Parathyroid adenoma (tissue), 2 donors: ENCODE results near the gene RPS6KA4.

Source experiments
- H2AFZ ChIP-seq: fragments of 300-600 bp; sonication (generic); one replicate; pipeline ENCODE4 v1.7.0; 2017; ENCODE audit warnings: antibody characterized with exemption, mild to moderate bottlenecking
- H3K27ac ChIP-seq: fragments of 300-600 bp; sonication (generic); one replicate; pipeline ENCODE4 v1.7.0; 2017
- H3K27me3 ChIP-seq: fragments of 300-600 bp; sonication (generic); one replicate; pipeline ENCODE4 v1.7.0; 2017; ENCODE audit warnings: low read length; ENCODE audit not compliant: control insufficient read depth, insufficient read depth
- H3K36me3 ChIP-seq: fragments of 300-600 bp; sonication (generic); one replicate; pipeline ENCODE4 v1.7.0; 2017; ENCODE audit warnings: low read length; ENCODE audit not compliant: control insufficient read depth, insufficient read depth
- H3K4me1 ChIP-seq: fragments of 300-600 bp; sonication (generic); one replicate; pipeline ENCODE4 v1.7.0; 2017; ENCODE audit warnings: control low read depth
- H3K4me2 ChIP-seq: fragments of 300-600 bp; sonication (generic); one replicate; pipeline ENCODE4 v1.7.0; 2017; ENCODE audit warnings: low read length
- H3K4me3 ChIP-seq: fragments of 300-600 bp; sonication (generic); one replicate; pipeline ENCODE4 v1.7.0; 2017; ENCODE audit warnings: low read depth, low read length
- H3K79me2 ChIP-seq: fragments of 300-600 bp; sonication (generic); one replicate; pipeline ENCODE4 v1.7.0; 2017; ENCODE audit warnings: control low read depth
- H3K9ac ChIP-seq: fragments of 300-600 bp; sonication (generic); one replicate; pipeline ENCODE4 v1.7.0; 2017; ENCODE audit warnings: mild to moderate bottlenecking
- H3K9me3 ChIP-seq: fragments of 300-600 bp; sonication (generic); one replicate; pipeline ENCODE4 v1.7.0; 2017; ENCODE audit warnings: low read length; ENCODE audit not compliant: control insufficient read depth
- TF ChIP-seq, protein P1 (sequence below): fragments of 300-600 bp; sonication (generic); IDR thresholded peaks from one replicate; pipeline ENCODE4 v1.7.0; 2017; ENCODE audit warnings: antibody characterized with exemption, mild to moderate bottlenecking
- donor health status: primary hyperparathyroidism.

Gene RPS6KA4

DNA sequence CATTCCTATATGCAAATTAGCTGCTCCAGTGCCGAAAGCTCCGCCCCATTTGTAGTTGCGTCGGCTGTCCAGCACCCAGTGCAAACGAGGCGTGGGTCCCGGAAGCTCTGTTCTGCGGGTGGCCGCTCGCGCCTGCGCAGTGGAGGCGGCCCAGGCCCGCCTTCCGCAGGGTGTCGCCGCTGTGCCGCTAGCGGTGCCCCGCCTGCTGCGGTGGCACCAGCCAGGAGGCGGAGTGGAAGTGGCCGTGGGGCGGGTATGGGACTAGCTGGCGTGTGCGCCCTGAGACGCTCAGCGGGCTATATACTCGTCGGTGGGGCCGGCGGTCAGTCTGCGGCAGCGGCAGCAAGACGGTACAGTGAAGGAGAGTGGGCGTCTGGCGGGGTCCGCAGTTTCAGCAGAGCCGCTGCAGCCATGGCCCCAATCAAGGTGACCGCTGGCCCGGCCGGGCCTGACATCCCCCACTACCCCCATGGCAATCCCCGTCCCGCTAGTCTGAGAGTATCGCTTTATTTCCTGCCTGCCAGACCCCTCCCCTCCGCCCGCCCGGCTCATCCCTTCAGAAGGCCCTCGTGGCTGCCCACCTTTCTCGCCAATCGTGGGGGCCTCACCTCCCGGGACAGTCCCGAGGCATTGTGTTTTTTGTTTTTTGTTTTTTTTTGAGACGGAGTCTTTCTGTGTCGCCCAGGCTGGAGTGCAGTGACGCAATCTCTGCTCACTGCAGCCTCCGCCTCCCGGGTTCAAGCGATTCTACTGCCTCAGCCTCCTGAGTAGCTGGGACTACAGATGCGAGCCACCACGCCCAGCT lies 40.8 kb upstream of the RPS6KA4 start, which contains the start of gene PRDX5:
Gene PRDX5 (plus strand): TSS at position 161 of the 805 bp plus-strand sequence. CDS start 95 bp downstream, at position 256.
- Histone ChIP-seq H3K4me1 (peaks cover 4% of the 10 kb centered on the region), H3K9me3 (no peaks in the 10 kb centered on the region)

DNA sequence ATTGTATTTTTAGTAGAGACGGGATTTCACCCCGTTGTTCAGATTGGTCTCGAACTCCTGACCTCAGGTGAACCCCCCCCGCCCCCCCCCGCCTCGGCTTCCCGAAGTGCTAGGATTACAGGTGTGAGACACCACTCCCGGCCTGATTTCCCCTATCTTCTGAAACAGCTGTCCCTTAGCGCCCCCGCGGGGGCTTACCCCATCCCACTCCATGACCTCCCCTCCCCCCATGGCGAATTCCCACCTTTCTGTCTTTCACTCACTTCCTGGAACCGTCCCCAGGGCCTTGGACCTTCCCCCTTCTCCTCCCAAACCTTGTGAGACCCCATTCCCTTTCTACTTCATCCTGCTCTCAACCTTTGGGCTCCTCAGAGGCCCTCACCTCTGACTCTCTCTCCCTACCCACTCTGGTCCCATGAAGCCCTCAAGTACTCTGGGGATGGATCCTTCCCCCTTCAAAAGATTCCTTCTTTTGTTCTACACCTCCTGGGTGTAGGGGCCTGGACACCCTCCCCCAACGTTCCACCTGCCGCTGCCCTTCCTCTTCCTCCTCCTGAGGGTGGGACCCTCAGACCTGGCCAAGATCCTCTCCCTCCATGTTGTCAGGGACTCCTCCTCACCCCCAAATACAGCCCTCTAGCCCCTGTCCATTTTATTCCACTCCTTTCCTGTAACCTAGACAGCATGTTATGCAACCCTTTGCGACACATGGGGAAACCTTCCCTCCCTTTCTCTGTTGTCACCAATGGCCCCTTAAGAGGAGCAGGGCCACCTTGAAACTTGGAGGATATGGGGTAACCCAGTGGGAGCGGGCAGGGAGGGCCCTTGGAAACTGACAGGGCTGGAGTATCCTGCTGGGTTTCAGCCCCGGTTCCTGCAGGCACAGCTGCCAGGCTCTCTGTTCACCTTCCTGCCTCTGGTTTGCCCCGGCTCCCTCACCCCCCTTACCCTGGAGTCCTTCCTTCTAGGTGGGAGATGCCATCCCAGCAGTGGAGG lies 39.9 kb upstream of the RPS6KA4 start:
- no peaks in the 10 kb centered on the region for H3K36me3 ChIP-seq
- H3K4me3 ChIP-seq = peak overlapping the region; percentile 92
- no peaks in the 10 kb centered on the region for H3K79me2 ChIP-seq
- H3K4me2 ChIP-seq = peak overlapping the region; percentile 99
- no peaks in the 10 kb centered on the region for H3K27me3 ChIP-seq
- H3K9me3 ChIP-seq = no peaks in the 10 kb centered on the region
- no peak overlapping the region for H2AFZ ChIP-seq
- H3K4me1 ChIP-seq = peaks cover 4% of the 10 kb centered on the region
- no peak overlapping the region for H3K9ac ChIP-seq
- TF ChIP-seq, protein P1, sequence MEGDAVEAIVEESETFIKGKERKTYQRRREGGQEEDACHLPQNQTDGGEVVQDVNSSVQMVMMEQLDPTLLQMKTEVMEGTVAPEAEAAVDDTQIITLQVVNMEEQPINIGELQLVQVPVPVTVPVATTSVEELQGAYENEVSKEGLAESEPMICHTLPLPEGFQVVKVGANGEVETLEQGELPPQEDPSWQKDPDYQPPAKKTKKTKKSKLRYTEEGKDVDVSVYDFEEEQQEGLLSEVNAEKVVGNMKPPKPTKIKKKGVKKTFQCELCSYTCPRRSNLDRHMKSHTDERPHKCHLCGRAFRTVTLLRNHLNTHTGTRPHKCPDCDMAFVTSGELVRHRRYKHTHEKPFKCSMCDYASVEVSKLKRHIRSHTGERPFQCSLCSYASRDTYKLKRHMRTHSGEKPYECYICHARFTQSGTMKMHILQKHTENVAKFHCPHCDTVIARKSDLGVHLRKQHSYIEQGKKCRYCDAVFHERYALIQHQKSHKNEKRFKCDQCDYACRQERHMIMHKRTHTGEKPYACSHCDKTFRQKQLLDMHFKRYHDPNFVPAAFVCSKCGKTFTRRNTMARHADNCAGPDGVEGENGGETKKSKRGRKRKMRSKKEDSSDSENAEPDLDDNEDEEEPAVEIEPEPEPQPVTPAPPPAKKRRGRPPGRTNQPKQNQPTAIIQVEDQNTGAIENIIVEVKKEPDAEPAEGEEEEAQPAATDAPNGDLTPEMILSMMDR = no peak
- H3K27ac ChIP-seq = peak overlapping the region; percentile 51

More for the DNA sequence above, 40.8 kb upstream of the RPS6KA4 start, which contains the start of gene PRDX5:
- Histone ChIP-seq H3K36me3 (no peaks in the 10 kb centered on the region), H2AFZ (peak within 1 kb of the TSS; percentile 78), H3K4me2 (peak within 1 kb of the TSS; percentile 99), H3K9ac (peak within 1 kb of the TSS; percentile 89), H3K27me3 (no peaks in the 10 kb centered on the region), H3K79me2 (no peaks in the 10 kb centered on the region), H3K4me3 (peak within 1 kb of the TSS; percentile 92), H3K27ac (peak within 1 kb of the TSS; percentile 99)
- TF ChIP-seq, protein P1 = peak; percentile 42

DNA sequence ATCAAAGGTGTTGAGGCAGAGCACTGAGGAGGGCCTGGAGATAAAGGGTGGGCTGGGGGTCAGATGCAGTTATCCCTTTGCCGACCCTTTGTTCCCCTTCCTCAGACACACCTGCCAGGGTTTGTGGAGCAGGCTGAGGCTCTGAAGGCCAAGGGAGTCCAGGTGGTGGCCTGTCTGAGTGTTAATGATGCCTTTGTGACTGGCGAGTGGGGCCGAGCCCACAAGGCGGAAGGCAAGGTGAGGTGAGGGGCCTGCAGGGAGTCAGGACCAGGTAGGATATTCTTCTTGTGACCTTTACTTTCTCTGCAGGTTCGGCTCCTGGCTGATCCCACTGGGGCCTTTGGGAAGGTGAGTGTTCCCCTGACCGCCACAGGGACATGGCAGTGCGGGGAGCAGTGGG lies 38.4 kb upstream of the RPS6KA4 start:
- H3K9ac ChIP-seq = no peak overlapping the region
- peaks cover 4% of the 10 kb centered on the region for H3K4me1 ChIP-seq
- H3K27me3 ChIP-seq = no peaks in the 10 kb centered on the region
- no peaks in the 10 kb centered on the region for H3K9me3 ChIP-seq
- no peak overlapping the region for H3K27ac ChIP-seq
- no peak overlapping the region for H3K4me3 ChIP-seq
- TF ChIP-seq, protein P1 = no peak
- no peaks in the 10 kb centered on the region for H3K79me2 ChIP-seq
- no peaks in the 10 kb centered on the region for H3K36me3 ChIP-seq
- H3K4me2 ChIP-seq = no peak overlapping the region
- no peak overlapping the region for H2AFZ ChIP-seq

DNA sequence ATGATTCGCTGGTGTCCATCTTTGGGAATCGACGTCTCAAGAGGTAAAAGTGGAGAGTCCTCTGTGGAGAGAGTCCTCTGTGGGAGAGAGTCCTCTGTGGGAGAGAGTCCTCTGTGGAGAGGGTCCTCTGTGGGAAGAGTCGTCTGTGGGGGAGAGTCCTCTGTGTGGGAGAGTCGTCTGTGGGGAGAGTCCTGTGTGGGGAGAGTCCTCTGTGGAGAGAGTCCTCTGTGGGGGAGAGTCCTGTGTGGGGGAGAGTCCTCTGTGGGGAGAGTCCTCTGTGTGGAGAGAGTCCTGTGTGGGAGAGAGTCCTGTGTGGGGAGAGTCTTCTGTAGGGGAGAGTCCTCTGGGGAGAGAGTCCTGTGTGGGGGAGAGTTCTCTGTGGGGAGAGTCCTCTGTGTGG lies 37.9 kb upstream of the RPS6KA4 start:
- H3K9ac ChIP-seq = no peak overlapping the region
- no peaks in the 10 kb centered on the region for H3K36me3 ChIP-seq
- TF ChIP-seq, protein P1 = no peak
- no peak overlapping the region for H3K27ac ChIP-seq
- no peaks in the 10 kb centered on the region for H3K27me3 ChIP-seq
- no peaks in the 10 kb centered on the region for H3K9me3 ChIP-seq
- peaks cover 4% of the 10 kb centered on the region for H3K4me1 ChIP-seq
- no peaks in the 10 kb centered on the region for H3K79me2 ChIP-seq
- H2AFZ ChIP-seq = no peak overlapping the region
- no peak overlapping the region for H3K4me2 ChIP-seq
- no peak overlapping the region for H3K4me3 ChIP-seq
